K562 (cell line): ENCODE measurements around the gene SOS2. TPM values are rescaled to one million over a fixed set of nuclear protein-coding genes. Genes with fewer than 3 reads are reported as not detected.

Experiments used
- CBX1 ChIP-seq: sonication (generic); IDR thresholded peaks from 2 replicates; pipeline ENCODE4 v1.6.1; 2016; ENCODE audit warnings: antibody characterized with exemption, low read depth, mild to moderate bottlenecking
- CBX3 ChIP-seq, 2 experiments: IDR thresholded peaks; 1 replicate in 1 of 2; 2 replicates in 1 of 2; pipeline ENCODE4 v1.6.1; 2012; ENCODE audit warnings: inconsistent platforms in 2 of 2, low read length in 2 of 2, borderline replicate concordance in 1 of 2, control low read depth in 1 of 2
- CBX8 ChIP-seq: fragments of 200-600 bp; sonication (generic); IDR thresholded peaks from 2 replicates; pipeline ENCODE4 v1.6.1; 2012; ENCODE audit warnings: borderline replicate concordance, mixed run types, low read depth, mild to moderate bottlenecking, moderate library complexity, mixed read lengths, low read length, control low read depth, inconsistent platforms; ENCODE audit not compliant: poor library complexity, severe bottlenecking; ENCODE audit errors: extremely low read depth
- EWSR1 ChIP-seq: fragments of 450-650 bp; IDR thresholded peaks from 2 replicates; pipeline ENCODE4 v1.6.1; 2018; ENCODE audit warnings: borderline replicate concordance, mild to moderate bottlenecking, low read depth, moderate library complexity; ENCODE audit not compliant: partially characterized antibody
- FOXM1 ChIP-seq, 2 experiments: fragments of 450-650 bp in 1 of 2; sonication (generic) in 1 of 2; formaldehyde crosslinking in 1 of 2; IDR thresholded peaks; 2 replicates each; pipeline versions ENCODE4 v1.6.1 to v1.9.0; 2017 to 2022; ENCODE audit warnings: low read depth in 2 of 2, mild to moderate bottlenecking in 2 of 2, missing genetic modification reagents in 1 of 2, moderate library complexity in 1 of 2
- HMG20A ChIP-seq: fragments of 450-650 bp; formaldehyde crosslinking; conservative IDR thresholded peaks from 2 replicates; pipeline ENCODE4 v1.4.0; 2020; ENCODE audit warnings: mild to moderate bottlenecking, mixed read lengths
- JUNB ChIP-seq: fragments of 450-650 bp; formaldehyde crosslinking; conservative IDR thresholded peaks from 2 replicates; pipeline ENCODE4 v1.4.0; 2020; ENCODE audit warnings: mild to moderate bottlenecking
- KDM5B ChIP-seq: fragments of 200-600 bp; sonication (generic); IDR thresholded peaks from 2 replicates; pipeline ENCODE4 v1.6.1; 2012; ENCODE audit warnings: low read depth, mild to moderate bottlenecking, moderate library complexity, low read length, control low read depth, inconsistent platforms; ENCODE audit not compliant: insufficient replicate concordance
- KLF10 ChIP-seq: fragments of 250-450 bp; sonication (Bioruptor Pico); IDR thresholded peaks from 2 replicates; pipeline ENCODE4 v1.6.1; 2021; ENCODE audit warnings: matching md5 sums
- KLF6 ChIP-seq: fragments of 250-450 bp; sonication (Bioruptor Pico); IDR thresholded peaks from 2 replicates; pipeline ENCODE4 v1.4.0; 2020; ENCODE audit warnings: mild to moderate bottlenecking, moderate library complexity, borderline replicate concordance
- MBD2 ChIP-seq: sonication (generic); IDR thresholded peaks from 2 replicates; pipeline ENCODE4 v1.6.1; 2016; ENCODE audit warnings: low read depth, borderline replicate concordance
- NR4A1 ChIP-seq, 2 experiments: fragments of 250-450 bp in 1 of 2; fragments of 450-650 bp in 1 of 2; sonication (Bioruptor Pico) in 1 of 2; IDR thresholded peaks; 2 replicates each; pipeline versions ENCODE4 v1.4.0 to v1.6.1; 2016 to 2020; ENCODE audit warnings: mild to moderate bottlenecking in 2 of 2, missing compliant biosample characterization in 1 of 2, missing genetic modification characterization in 1 of 2, moderate library complexity in 1 of 2
- PHF8 ChIP-seq: fragments of 200-600 bp; sonication (generic); IDR thresholded peaks from 2 replicates; pipeline ENCODE4 v1.6.1; 2012; ENCODE audit warnings: mixed run types, mild to moderate bottlenecking, inconsistent platforms, low read length, moderate library complexity, borderline replicate concordance
- TEAD4 ChIP-seq, 2 experiments: sonication (generic) in 1 of 2; formaldehyde crosslinking in 1 of 2; IDR thresholded peaks; 2 replicates each; pipeline versions ENCODE4 v1.6.1 to v1.8.0; 2012 to 2022; ENCODE audit warnings: borderline replicate concordance in 1 of 2, inconsistent platforms in 1 of 2, low read length in 1 of 2, mild to moderate bottlenecking in 1 of 2, missing genetic modification reagents in 1 of 2
- ZFP1 ChIP-seq: fragments of 450-650 bp; formaldehyde crosslinking; IDR thresholded peaks from 2 replicates; pipeline ENCODE4 v1.4.0; 2020; ENCODE audit warnings: mild to moderate bottlenecking, mixed read lengths
- ZNF12 ChIP-seq: sonication (generic); formaldehyde crosslinking; IDR thresholded peaks from 2 replicates; pipeline ENCODE4 v1.4.0; 2020; ENCODE audit warnings: mild to moderate bottlenecking, missing genetic modification reagents
- ZNF551 ChIP-seq: fragments of 250-450 bp; sonication (Bioruptor Pico); IDR thresholded peaks from 2 replicates; pipeline ENCODE4 v1.5.0; 2021; ENCODE audit warnings: mild to moderate bottlenecking, moderate library complexity
- polyA plus RNA-seq, 8 experiments: library from polyadenylated mRNA; depleted of rRNA in 4 of 8; stranded (reverse) in 5 of 8; unstranded in 3 of 8; fragments of >200 nt; fragmentation: Nextera tagmentation in 2 of 8; fragmentation: Illumina TruSeq in 1 of 8; extraction: Ambion mirVana in 2 of 8; extraction: Trizol in 1 of 8; gene quantifications; 2 replicates each; pipeline versions ENCODE4 v1.2.1 to v1.2.3, GENCODE V29; 2011 to 2014; ENCODE audit warnings: inconsistent platforms in 1 of 8, missing spikeins in 1 of 8
- total RNA-seq, 7 experiments: library from RNA; depleted of rRNA in 6 of 7; stranded (reverse); fragments of >200 nt in 6 of 7; fragmentation: Illumina TruSeq in 2 of 7; extraction: Trizol in 2 of 7; gene quantifications; 2 replicates each; pipeline versions ENCODE4 v1.2.1 to v1.2.3, GENCODE V29; 2011 to 2021; ENCODE audit warnings: low replicate concordance in 1 of 7
- TF ChIP-seq, protein P1 (sequence below): fragments of 200-800 bp; sonication (Bioruptor generic); IDR thresholded peaks from 2 replicates; pipeline ENCODE4 v1.6.1; 2017; ENCODE audit warnings: missing genetic modification characterization, missing compliant biosample characterization
- TF ChIP-seq, protein P2 (sequence below), 2 experiments: fragments of 450-650 bp; IDR thresholded peaks; 2 replicates each; pipeline ENCODE4 v1.6.1; 2016
- TF ChIP-seq, protein P3 (sequence below): sonication (generic); formaldehyde crosslinking; IDR thresholded peaks from 2 replicates; pipeline ENCODE4 v1.4.0; 2020; ENCODE audit warnings: mild to moderate bottlenecking, missing genetic modification reagents

SOS2 gene
- total and polyA plus RNA-seq, 9 of the 15 experiments (the other 6 are each of a cell fraction or from before 2014, with no cell fraction given) = 2.2 to 13.1 (median 10.5) TPM

DNA sequence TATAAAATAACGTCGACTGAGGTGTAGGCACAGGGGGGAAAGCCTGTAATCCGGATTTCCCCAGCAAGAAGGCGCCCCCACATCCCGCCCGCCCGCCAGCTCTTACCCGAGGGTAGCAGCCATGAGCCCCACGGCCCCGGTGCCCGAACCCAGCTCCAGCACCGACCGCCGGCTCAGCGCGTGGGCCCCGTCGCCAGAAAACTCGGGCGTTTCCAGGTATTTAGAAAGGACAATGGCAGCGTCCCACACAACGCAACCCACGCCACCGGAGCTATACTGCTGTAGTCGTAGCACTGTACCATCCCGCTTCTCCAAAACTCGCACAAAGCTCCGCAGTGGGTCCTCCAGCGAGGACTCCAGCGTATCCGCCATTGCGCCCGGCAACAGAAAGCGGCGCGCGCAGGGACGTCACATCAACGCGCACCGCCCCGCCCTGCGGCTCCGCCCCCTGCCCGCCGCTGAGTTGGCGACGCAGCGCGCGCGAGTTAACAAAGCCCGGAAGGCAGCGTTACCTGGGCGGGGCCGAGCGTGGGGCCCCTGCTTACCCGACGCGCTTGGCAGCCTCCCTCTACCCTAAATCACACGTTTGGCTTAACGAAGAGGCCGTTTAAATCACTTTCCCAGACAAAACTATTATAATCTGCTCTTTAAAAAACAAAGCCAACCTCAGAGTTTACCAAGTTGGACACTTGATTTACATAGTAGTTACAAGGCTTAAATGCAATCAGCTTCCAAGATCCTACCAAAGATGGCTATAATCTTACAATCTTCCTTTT, 115.0 kb downstream of the SOS2 start, which contains the start of gene VCPKMT (continued):
- TF ChIP-seq, protein P1, sequence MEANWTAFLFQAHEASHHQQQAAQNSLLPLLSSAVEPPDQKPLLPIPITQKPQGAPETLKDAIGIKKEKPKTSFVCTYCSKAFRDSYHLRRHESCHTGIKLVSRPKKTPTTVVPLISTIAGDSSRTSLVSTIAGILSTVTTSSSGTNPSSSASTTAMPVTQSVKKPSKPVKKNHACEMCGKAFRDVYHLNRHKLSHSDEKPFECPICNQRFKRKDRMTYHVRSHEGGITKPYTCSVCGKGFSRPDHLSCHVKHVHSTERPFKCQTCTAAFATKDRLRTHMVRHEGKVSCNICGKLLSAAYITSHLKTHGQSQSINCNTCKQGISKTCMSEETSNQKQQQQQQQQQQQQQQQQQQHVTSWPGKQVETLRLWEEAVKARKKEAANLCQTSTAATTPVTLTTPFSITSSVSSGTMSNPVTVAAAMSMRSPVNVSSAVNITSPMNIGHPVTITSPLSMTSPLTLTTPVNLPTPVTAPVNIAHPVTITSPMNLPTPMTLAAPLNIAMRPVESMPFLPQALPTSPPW = peak; percentile 67
- TF ChIP-seq CBX1 = no peak
- TF ChIP-seq ZNF12 (CRISPR knock-in tag) = peak; percentile 22; the same call in 1 of the 2 replicates
- TF ChIP-seq NR4A1 (CRISPR knock-in tag; IDR thresholded peaks at IDR 0.05) = no peak
- no peak for TF ChIP-seq NR4A1 (tag; IDR thresholded peaks at IDR 0.05)
- TF ChIP-seq JUNB (CRISPR knock-in tag) = no peak
- 0 out of 3 replicates have a peak, but pooled peaks of 1 of the 2 experiments have one; percentile 39 for TF ChIP-seq CBX3 (IDR thresholded peaks at IDR 0.05; ENCODE audit: borderline replicate concordance in 1 of 2, low read length in 2 of 2)
- TF ChIP-seq HMG20A (CRISPR knock-in tag) = no peak
- no peak for TF ChIP-seq TEAD4 (IDR thresholded peaks at IDR 0.05; ENCODE audit: low read length)
- no peak for TF ChIP-seq TEAD4 (CRISPR knock-in tag; IDR thresholded peaks at IDR 0.05; ENCODE audit: borderline replicate concordance)
- TF ChIP-seq ZNF551 = no peak
- TF ChIP-seq CBX8 = no peak
- TF ChIP-seq EWSR1 = no peak
- 0 out of 2 replicates have a peak, but pooled peaks have one; percentile 34 for TF ChIP-seq MBD2
- TF ChIP-seq, protein P2, sequence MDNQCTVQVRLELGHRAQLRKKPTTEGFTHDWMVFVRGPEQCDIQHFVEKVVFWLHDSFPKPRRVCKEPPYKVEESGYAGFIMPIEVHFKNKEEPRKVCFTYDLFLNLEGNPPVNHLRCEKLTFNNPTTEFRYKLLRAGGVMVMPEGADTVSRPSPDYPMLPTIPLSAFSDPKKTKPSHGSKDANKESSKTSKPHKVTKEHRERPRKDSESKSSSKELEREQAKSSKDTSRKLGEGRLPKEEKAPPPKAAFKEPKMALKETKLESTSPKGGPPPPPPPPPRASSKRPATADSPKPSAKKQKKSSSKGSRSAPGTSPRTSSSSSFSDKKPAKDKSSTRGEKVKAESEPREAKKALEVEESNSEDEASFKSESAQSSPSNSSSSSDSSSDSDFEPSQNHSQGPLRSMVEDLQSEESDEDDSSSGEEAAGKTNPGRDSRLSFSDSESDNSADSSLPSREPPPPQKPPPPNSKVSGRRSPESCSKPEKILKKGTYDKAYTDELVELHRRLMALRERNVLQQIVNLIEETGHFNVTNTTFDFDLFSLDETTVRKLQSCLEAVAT (IDR thresholded peaks at IDR 0.05) = no peak
- no peak for TF ChIP-seq ZFP1 (CRISPR knock-in tag)
- no peak for TF ChIP-seq KLF10 (CRISPR knock-in tag)
- no peak for TF ChIP-seq FOXM1 (IDR thresholded peaks at IDR 0.05; ENCODE audit: low read depth)
- TF ChIP-seq FOXM1 (CRISPR knock-in tag; IDR thresholded peaks at IDR 0.05; ENCODE audit: low read depth) = no peak
- TF ChIP-seq KLF6 = peak; percentile 69; the same call in 1 of the 2 replicates
- peak; percentile 69 for TF ChIP-seq KDM5B
- TF ChIP-seq, protein P3, sequence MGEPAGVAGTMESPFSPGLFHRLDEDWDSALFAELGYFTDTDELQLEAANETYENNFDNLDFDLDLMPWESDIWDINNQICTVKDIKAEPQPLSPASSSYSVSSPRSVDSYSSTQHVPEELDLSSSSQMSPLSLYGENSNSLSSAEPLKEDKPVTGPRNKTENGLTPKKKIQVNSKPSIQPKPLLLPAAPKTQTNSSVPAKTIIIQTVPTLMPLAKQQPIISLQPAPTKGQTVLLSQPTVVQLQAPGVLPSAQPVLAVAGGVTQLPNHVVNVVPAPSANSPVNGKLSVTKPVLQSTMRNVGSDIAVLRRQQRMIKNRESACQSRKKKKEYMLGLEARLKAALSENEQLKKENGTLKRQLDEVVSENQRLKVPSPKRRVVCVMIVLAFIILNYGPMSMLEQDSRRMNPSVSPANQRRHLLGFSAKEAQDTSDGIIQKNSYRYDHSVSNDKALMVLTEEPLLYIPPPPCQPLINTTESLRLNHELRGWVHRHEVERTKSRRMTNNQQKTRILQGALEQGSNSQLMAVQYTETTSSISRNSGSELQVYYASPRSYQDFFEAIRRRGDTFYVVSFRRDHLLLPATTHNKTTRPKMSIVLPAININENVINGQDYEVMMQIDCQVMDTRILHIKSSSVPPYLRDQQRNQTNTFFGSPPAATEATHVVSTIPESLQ (CRISPR knock-in tag) = peak; percentile 51; the same call in 1 of the 2 replicates
- peak; percentile 84; the same call in 1 of the 2 replicates for TF ChIP-seq PHF8
